Measurements from ENCODE around the gene OLFM3. TPM values are rescaled to one million over a fixed set of nuclear protein-coding genes. Genes with fewer than 3 reads are reported as not detected.

Gene OLFM3
- total RNA-seq, 4 donors from 2014 or later, result not detected

DNA sequence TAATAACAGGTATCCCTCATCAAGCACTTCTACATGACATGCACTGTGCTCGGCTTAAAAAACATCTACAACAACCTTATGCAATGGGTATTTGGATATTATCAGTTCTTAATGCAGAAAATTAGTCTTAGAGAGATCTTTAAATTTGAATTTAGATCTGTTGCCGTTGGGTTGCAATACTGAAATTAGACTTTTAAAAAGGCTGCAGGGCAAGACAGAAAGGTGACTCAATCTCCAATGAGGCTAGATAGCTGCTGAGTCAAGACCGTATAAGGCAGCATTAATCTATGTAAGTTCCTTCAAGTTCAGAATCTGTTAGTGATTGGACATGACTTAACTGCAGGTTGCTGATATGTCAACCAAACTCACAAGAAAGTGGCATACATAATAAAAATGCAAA lies 37.3 kb downstream of the OLFM3 start:
- ATAC-seq (no peak), DNase-seq (no peak)
- intact Hi-C loops (cut with DNase I; ENCODE audit: low total_unique reads), result no loop called here
- in situ Hi-C loops (cut with MboI; ENCODE audit: low sequenced_read_pairs in 4 of 4), result no loop called here
- Histone ChIP-seq H3K9me3 (no peaks in the 10 kb centered on the region), H3K27ac (no peak overlapping the region), H3K36me3 (no peaks in the 10 kb centered on the region), H3K4me1 (no peaks in the 10 kb centered on the region), H3K27me3 (no peaks in the 10 kb centered on the region), H3K4me3 (no peak overlapping the region)
- TF ChIP-seq POLR2A (IDR thresholded peaks at IDR 0.05), result no peak
- TF ChIP-seq, protein P1, sequence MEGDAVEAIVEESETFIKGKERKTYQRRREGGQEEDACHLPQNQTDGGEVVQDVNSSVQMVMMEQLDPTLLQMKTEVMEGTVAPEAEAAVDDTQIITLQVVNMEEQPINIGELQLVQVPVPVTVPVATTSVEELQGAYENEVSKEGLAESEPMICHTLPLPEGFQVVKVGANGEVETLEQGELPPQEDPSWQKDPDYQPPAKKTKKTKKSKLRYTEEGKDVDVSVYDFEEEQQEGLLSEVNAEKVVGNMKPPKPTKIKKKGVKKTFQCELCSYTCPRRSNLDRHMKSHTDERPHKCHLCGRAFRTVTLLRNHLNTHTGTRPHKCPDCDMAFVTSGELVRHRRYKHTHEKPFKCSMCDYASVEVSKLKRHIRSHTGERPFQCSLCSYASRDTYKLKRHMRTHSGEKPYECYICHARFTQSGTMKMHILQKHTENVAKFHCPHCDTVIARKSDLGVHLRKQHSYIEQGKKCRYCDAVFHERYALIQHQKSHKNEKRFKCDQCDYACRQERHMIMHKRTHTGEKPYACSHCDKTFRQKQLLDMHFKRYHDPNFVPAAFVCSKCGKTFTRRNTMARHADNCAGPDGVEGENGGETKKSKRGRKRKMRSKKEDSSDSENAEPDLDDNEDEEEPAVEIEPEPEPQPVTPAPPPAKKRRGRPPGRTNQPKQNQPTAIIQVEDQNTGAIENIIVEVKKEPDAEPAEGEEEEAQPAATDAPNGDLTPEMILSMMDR (IDR thresholded peaks at IDR 0.05 in 4 of 5, conservative IDR thresholded peaks at IDR 0.05 in 1 of 5), result no peak

DNA sequence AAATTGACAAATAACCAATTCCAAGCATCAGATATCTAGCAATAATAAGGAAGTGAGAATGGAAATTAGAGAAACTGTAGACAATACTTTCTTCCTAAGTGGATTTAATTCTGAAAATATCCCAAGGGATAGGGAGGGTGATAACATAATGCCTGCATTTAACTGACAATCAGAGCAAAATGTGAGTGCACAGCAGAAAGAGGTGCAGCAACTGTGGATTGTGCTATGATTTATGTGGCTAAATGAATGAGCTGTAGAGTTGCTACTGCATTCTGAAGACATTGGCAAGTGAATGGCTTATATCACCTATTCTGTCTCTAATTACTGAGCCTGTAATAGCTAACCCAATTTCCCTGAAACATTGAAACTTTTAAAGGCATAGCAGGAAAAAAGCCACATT lies 39.0 kb downstream of the OLFM3 start:
- no peak overlapping the region for H3K27ac ChIP-seq
- no peaks in the 10 kb centered on the region for H3K9me3 ChIP-seq
- ATAC-seq (no peak), DNase-seq (no peak)
- in situ Hi-C loops (cut with MboI; ENCODE audit: low sequenced_read_pairs in 4 of 4), result no loop called here
- TF ChIP-seq POLR2A (IDR thresholded peaks at IDR 0.05), result no peak
- TF ChIP-seq, protein P1 (IDR thresholded peaks at IDR 0.05 in 4 of 5, conservative IDR thresholded peaks at IDR 0.05 in 1 of 5), result no peak
- intact Hi-C loops (cut with DNase I; ENCODE audit: low total_unique reads), result no loop called here
- H3K4me1 ChIP-seq, result no peaks in the 10 kb centered on the region
- no peak overlapping the region for H3K4me3 ChIP-seq
- H3K27me3 ChIP-seq, result no peaks in the 10 kb centered on the region
- no peaks in the 10 kb centered on the region for H3K36me3 ChIP-seq

DNA sequence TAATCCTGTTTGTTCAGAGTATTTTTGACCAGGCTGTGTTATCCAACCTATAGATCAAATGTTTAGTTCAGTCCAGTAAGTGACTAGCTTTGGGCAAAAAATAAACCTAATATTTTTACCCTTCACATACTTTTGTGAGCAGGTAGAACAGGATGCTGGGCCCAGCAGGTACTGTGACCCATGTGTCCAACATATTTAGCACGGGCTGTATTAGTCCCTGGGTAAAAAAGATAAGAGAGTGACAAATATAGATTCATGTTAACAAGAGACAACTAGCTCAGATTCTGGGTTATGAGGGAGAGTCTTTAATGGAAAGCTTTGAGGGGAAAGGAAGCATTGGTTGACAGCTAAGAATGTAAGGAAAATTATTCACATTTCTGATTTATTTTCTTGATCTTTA lies 43.1 kb downstream of the OLFM3 start:
- intact Hi-C loops (cut with DNase I; ENCODE audit: low total_unique reads), result no loop called here

DNA sequence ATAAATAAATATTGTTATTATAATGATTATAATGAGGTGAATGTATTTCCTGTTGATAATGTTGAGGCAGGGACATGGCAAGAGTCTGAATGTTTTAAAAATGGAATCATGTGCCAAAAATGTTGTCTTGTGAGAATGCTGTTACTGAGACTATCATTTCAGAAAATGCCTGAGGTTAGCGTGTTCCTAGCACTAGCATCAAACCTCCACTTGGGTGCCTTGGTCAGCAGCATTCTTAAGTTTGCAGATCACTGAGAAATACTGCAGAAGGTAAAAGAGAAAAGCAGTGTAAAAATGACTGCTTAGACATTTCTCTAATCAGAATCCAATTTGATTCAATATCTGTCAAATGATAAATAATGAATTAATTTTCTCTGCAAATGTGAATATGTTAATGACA lies 50.8 kb downstream of the OLFM3 start:
- H3K27me3 ChIP-seq, result no peaks in the 10 kb centered on the region
- no peak overlapping the region for H3K4me3 ChIP-seq
- H3K27ac ChIP-seq, result no peak overlapping the region
- in situ Hi-C loops (cut with MboI; ENCODE audit: low sequenced_read_pairs in 4 of 4) (no loop called here), intact Hi-C loops (cut with DNase I; ENCODE audit: low total_unique reads) (no loop called here)
- H3K36me3 ChIP-seq, result no peaks in the 10 kb centered on the region
- no peaks in the 10 kb centered on the region for H3K4me1 ChIP-seq
- no peak for ATAC-seq
- no peaks in the 10 kb centered on the region for H3K9me3 ChIP-seq
- no peak for DNase-seq
- no peak for TF ChIP-seq POLR2A (IDR thresholded peaks at IDR 0.05)
- TF ChIP-seq, protein P1 (IDR thresholded peaks at IDR 0.05 in 4 of 5, conservative IDR thresholded peaks at IDR 0.05 in 1 of 5), result no peak

More for the DNA sequence above, 43.1 kb downstream of the OLFM3 start:
- H3K4me3 ChIP-seq, result no peak overlapping the region
- H3K27me3 ChIP-seq, result no peaks in the 10 kb centered on the region
- no peaks in the 10 kb centered on the region for H3K36me3 ChIP-seq
- DNase-seq (no peak), ATAC-seq (no peak)
- H3K9me3 ChIP-seq, result no peaks in the 10 kb centered on the region
- H3K4me1 ChIP-seq, result no peaks in the 10 kb centered on the region
- no peak overlapping the region for H3K27ac ChIP-seq
- in situ Hi-C loops (cut with MboI; ENCODE audit: low sequenced_read_pairs in 4 of 4), result no loop called here
- TF ChIP-seq, protein P1 (IDR thresholded peaks at IDR 0.05 in 4 of 5, conservative IDR thresholded peaks at IDR 0.05 in 1 of 5), result no peak
- no peak for TF ChIP-seq POLR2A (IDR thresholded peaks at IDR 0.05)

DNA sequence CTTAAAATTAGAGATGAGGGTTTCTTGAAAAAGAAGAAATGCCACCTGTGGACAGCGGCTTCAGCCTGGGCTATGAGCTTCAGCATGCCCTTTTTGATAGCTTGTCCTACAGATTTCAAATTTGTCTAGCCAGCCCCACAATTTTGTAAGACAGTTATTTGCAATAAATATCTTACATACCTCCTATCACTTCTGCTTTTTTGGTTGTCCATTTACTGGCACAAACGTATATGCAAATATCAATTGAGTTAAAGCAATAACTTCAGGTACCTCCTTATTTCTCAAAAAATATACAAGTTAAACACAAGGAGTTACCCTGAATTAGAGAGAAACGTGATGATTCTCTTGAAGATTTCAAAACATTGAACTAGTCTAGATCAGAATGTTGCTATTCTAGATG lies 53.5 kb downstream of the OLFM3 start:
- Histone ChIP-seq H3K4me1 (no peaks in the 10 kb centered on the region), H3K36me3 (no peaks in the 10 kb centered on the region), H3K27me3 (no peaks in the 10 kb centered on the region), H3K27ac (no peak overlapping the region), H3K4me3 (no peak overlapping the region), H3K9me3 (no peaks in the 10 kb centered on the region)
- ATAC-seq (no peak), DNase-seq (no peak)
- no peak for TF ChIP-seq POLR2A (IDR thresholded peaks at IDR 0.05)
- TF ChIP-seq, protein P1 (IDR thresholded peaks at IDR 0.05 in 4 of 5, conservative IDR thresholded peaks at IDR 0.05 in 1 of 5), result no peak
- intact Hi-C loops (cut with DNase I; ENCODE audit: low total_unique reads), result no loop called here
- in situ Hi-C loops (cut with MboI; ENCODE audit: low sequenced_read_pairs in 4 of 4), result no loop called here

Measured in gastrocnemius medialis (tissue), 4 donors.